ENCODE results near the gene ACTR3. TPM values are rescaled to one million over a fixed set of nuclear protein-coding genes. Genes with fewer than 3 reads are reported as not detected.

Gene ACTR3
- total RNA-seq, 1 experiment from 2014 or later = 180 TPM

DNA sequence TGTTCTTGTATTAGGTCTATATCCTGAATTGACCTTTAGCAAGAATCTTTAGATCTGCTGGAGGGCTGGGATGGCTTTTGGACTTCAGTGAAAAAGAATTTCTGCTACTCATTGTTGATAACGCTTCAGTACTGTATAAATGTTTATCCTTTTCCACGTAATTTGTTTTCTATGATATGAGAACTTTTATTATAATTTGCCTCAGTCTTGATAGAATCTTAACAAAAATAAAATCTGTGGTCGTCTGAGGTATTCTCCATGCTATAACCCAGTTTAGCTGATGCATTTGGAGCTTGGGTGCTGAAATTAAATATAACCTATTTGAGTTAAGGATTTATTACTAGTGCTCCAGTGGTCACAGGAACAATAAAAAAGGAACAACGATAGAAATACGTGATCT lies 71.1 kb downstream of the ACTR3 start:
- DNase-seq = no peak
- Mint-ChIP-seq H3K36me3 (ENCODE audit: insufficient read depth in 1 of 3, low read depth in 3 of 3) (peaks cover 0 to 7% (median 4%) of the 10 kb centered on the region in 3 experiments; a peak in 3 of 7 replicates), H3K4me3 (no peak overlapping the region), H3K27ac (no peak overlapping the region), H3K4me1 (no peaks in the 10 kb centered on the region), H3K9me3 (no peaks in the 10 kb centered on the region), H3K27me3 (ENCODE audit: low read depth) (no peaks in the 10 kb centered on the region)
- H3K27me3 ChIP-seq (ENCODE audit: insufficient read depth, low read length) = no peaks in the 10 kb centered on the region
- H3K23me2 ChIP-seq (ENCODE audit: insufficient read length, low read depth, low read length, poor library complexity, severe bottlenecking) = no peaks in the 10 kb centered on the region
- H3K18ac ChIP-seq (ENCODE audit: insufficient read length, low read depth, low read length) = no peak overlapping the region
- H2BK120ac ChIP-seq (ENCODE audit: low read depth, low read length, poor library complexity, severe bottlenecking) = no peak overlapping the region
- no peak overlapping the region for H3K27ac ChIP-seq (ENCODE audit: insufficient read length, low read depth, low read length)
- H2BK12ac ChIP-seq (ENCODE audit: insufficient read length, low read depth, low read length) = no peak overlapping the region
- no peak overlapping the region for H4K8ac ChIP-seq (replicated peaks; ENCODE audit: insufficient read length, low read depth, low read length)
- no peak overlapping the region for H3K56ac ChIP-seq (ENCODE audit: insufficient read length, low read depth, low read length)
- no peak overlapping the region for H3K4me2 ChIP-seq (ENCODE audit: insufficient read depth, insufficient read length, low read length)
- H2BK15ac ChIP-seq (ENCODE audit: low read depth, low read length) = no peak overlapping the region
- no peak overlapping the region for H4K5ac ChIP-seq (ENCODE audit: insufficient read length, low read depth, low read length)
- H3T11ph ChIP-seq (ENCODE audit: low read length) = no peak overlapping the region
- H2AK5ac ChIP-seq (ENCODE audit: insufficient read length, low read length) = no peak overlapping the region
- H3K4ac ChIP-seq (ENCODE audit: low read depth, low read length) = no peak overlapping the region
- H3K9me3 ChIP-seq (ENCODE audit: control insufficient read depth, low read depth, low read length) = no peaks in the 10 kb centered on the region
- no peak overlapping the region for H3K14ac ChIP-seq (ENCODE audit: insufficient read depth, low read length)
- no CpG with 5 or more reads among the region's 5 CpGs for WGBS (ENCODE audit: extremely low coverage, insufficient read length, low lambda C conversion rate)
- no peak overlapping the region for H2AFZ ChIP-seq (ENCODE audit: low read length)
- no peaks in the 10 kb centered on the region for H3K79me1 ChIP-seq (ENCODE audit: insufficient read depth, low read depth, low read length, poor library complexity, severe bottlenecking)
- no peaks in the 10 kb centered on the region for H3K79me2 ChIP-seq (ENCODE audit: insufficient read depth, low read length)
- H2BK20ac ChIP-seq (ENCODE audit: low read depth, low read length, poor library complexity, severe bottlenecking) = no peak overlapping the region
- TF ChIP-seq, protein P1, sequence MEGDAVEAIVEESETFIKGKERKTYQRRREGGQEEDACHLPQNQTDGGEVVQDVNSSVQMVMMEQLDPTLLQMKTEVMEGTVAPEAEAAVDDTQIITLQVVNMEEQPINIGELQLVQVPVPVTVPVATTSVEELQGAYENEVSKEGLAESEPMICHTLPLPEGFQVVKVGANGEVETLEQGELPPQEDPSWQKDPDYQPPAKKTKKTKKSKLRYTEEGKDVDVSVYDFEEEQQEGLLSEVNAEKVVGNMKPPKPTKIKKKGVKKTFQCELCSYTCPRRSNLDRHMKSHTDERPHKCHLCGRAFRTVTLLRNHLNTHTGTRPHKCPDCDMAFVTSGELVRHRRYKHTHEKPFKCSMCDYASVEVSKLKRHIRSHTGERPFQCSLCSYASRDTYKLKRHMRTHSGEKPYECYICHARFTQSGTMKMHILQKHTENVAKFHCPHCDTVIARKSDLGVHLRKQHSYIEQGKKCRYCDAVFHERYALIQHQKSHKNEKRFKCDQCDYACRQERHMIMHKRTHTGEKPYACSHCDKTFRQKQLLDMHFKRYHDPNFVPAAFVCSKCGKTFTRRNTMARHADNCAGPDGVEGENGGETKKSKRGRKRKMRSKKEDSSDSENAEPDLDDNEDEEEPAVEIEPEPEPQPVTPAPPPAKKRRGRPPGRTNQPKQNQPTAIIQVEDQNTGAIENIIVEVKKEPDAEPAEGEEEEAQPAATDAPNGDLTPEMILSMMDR (conservative IDR thresholded peaks at IDR 0.05) = no peak
- H3K23ac ChIP-seq (ENCODE audit: insufficient read length, low read depth, low read length) = no peak overlapping the region
- H4K91ac ChIP-seq (ENCODE audit: insufficient read length, low read depth, low read length) = no peak overlapping the region
- H2BK5ac ChIP-seq (ENCODE audit: insufficient read length, low read length) = no peak overlapping the region
- no peaks in the 10 kb centered on the region for H3K4me1 ChIP-seq (ENCODE audit: insufficient read depth, low read length)
- no peak overlapping the region for H3K9ac ChIP-seq (ENCODE audit: extremely low read depth, insufficient read length, low read length)
- no peaks in the 10 kb centered on the region for H4K20me1 ChIP-seq (ENCODE audit: control insufficient read depth, insufficient read depth, insufficient read length)
